HuH-7.5 (cell line): Measurements from ENCODE around the gene BRD1.
"Not testable (repeated sequence)": the region's sequence is repeated elsewhere in the genome, so short reads cannot be mapped to it uniquely, and the experiment has no call there.

Experiments used
- DNase-seq: peaks from one replicate; pipeline ENCODE4 v3.0.0; 2011; ENCODE audit warnings: low spot score

The BRD1 gene

GRCh38 chr22:49768951-49769690, 58.6 kb downstream of the BRD1 start:
- DNase-seq = no peak

- DNase-seq = no peak
These were observed 59.4 kb downstream of the BRD1 start for GRCh38 chr22:49768077-49768910.

GRCh38 chr22:49767355-49768062, 60.2 kb downstream of the BRD1 start:
- DNase-seq = peak; percentile 76

GRCh38 chr22:49765951-49766350, 61.7 kb downstream of the BRD1 start:
- no peak for DNase-seq

- DNase-seq = no peak
These were observed 62.4 kb downstream of the BRD1 start for GRCh38 chr22:49765091-49765771.

- DNase-seq = no peak
These were observed 63.5 kb downstream of the BRD1 start for GRCh38 chr22:49764127-49764581.

- DNase-seq = no peak
These were observed 64.0 kb downstream of the BRD1 start for GRCh38 chr22:49763696-49764095.

GRCh38 chr22:49763138-49763537, 64.5 kb downstream of the BRD1 start:
- no peak for DNase-seq

GRCh38 chr22:49762571-49762970, 65.1 kb downstream of the BRD1 start:
- not testable (repeated sequence) for DNase-seq

- DNase-seq = no peak
These were observed 65.8 kb downstream of the BRD1 start for GRCh38 chr22:49761836-49762235.

- DNase-seq = no peak
These were observed 66.8 kb downstream of the BRD1 start for GRCh38 chr22:49760630-49761571.

GRCh38 chr22:49760280-49760629, 67.4 kb downstream of the BRD1 start:
- no peak for DNase-seq

- no peak for DNase-seq
These were observed 71.0 kb downstream of the BRD1 start for GRCh38 chr22:49756676-49757075.

- no peak for DNase-seq
These were observed 71.5 kb downstream of the BRD1 start for GRCh38 chr22:49756201-49756600.

- no peak for DNase-seq
These were observed 72.1 kb downstream of the BRD1 start for GRCh38 chr22:49755631-49756001.

GRCh38 chr22:49754696-49755630, 72.7 kb downstream of the BRD1 start:
- DNase-seq = no peak

- no peak for DNase-seq
These were observed 73.5 kb downstream of the BRD1 start for GRCh38 chr22:49753961-49754695.

- DNase-seq = no peak
These were observed 74.3 kb downstream of the BRD1 start for GRCh38 chr22:49753276-49753890.

GRCh38 chr22:49752598-49753091, 75.0 kb downstream of the BRD1 start:
- no peak for DNase-seq
